ENCODE results near the gene ITCH.

The ITCH gene

DNA sequence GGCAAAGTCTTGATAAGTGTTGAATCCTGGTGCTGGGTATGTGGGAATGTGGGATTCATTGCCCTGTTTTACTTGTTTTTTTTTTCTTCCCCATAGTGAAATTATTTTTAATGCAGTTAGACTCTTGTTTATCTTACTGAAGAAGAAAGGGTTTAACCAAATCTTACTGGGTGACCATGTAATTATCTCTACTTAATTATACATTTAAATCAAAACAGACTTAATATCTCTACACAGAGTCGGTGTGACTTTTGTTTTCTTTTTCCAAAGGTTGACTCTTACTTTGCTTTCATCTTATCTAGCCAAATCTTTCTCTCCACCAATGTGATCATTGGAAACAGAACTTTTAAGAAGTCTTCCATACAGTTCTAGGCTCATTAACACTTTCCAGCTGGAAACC is 85.4 kb downstream of the ITCH start:
- no peak for DNase-seq (ENCODE audit: low read depth)
- H3K4me3 ChIP-seq (ENCODE audit: low read depth, low read length), result no peak overlapping the region
- TF ChIP-seq, protein P1, sequence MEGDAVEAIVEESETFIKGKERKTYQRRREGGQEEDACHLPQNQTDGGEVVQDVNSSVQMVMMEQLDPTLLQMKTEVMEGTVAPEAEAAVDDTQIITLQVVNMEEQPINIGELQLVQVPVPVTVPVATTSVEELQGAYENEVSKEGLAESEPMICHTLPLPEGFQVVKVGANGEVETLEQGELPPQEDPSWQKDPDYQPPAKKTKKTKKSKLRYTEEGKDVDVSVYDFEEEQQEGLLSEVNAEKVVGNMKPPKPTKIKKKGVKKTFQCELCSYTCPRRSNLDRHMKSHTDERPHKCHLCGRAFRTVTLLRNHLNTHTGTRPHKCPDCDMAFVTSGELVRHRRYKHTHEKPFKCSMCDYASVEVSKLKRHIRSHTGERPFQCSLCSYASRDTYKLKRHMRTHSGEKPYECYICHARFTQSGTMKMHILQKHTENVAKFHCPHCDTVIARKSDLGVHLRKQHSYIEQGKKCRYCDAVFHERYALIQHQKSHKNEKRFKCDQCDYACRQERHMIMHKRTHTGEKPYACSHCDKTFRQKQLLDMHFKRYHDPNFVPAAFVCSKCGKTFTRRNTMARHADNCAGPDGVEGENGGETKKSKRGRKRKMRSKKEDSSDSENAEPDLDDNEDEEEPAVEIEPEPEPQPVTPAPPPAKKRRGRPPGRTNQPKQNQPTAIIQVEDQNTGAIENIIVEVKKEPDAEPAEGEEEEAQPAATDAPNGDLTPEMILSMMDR (IDR thresholded peaks at IDR 0.05; ENCODE audit: low read depth, low read length, missing control alignments), result no peak
- in situ Hi-C loops (cut with HindIII; ENCODE audit: low sequenced_read_pairs), result no loop called here

DNA sequence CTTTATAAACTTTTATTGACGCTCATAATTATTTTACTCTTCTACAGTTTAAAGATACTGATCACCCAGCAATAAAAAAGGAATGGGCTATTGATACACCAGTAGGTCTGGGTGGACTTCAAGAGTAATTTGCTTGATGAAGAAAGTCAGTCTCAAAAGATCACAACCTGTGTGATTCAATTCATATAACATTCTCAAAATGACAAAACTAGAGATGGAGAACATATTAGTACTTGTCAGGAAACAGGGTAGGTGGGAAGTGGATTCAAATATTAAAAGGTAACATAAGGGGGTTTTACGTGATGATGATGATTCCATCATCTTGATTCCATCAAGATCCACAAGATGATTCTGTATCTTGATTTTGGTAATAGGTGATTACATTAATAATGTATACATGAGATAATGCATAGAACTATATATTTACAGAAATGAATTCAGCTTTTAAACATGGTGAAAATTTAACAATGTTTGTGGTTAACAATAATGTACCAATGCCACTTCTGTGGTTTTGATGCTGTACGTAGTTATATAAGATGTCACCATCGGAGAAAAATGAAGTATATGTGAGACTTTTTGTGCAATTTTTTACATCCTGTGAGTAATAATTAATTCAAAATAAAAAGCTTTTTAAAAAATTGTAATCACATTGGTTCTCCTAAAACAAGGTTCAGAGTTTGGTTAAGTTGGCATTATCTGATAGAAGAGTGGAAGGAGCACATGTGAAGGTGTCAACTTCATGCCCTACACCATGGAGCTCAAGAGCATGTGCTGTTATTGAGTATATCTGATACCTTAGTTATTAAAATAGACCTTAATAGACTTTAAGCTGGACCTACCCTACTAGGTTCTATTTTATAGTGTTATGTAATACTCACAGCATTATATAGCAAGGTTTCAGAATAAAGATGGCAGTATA is 86.9 kb downstream of the ITCH start:
- TF ChIP-seq, protein P1 (IDR thresholded peaks at IDR 0.05; ENCODE audit: low read depth, low read length, missing control alignments), result no peak
- in situ Hi-C loops (cut with HindIII; ENCODE audit: low sequenced_read_pairs), result no loop called here
- no peak overlapping the region for H3K4me3 ChIP-seq (ENCODE audit: low read depth, low read length)
- no peak for DNase-seq (ENCODE audit: low read depth)

DNA sequence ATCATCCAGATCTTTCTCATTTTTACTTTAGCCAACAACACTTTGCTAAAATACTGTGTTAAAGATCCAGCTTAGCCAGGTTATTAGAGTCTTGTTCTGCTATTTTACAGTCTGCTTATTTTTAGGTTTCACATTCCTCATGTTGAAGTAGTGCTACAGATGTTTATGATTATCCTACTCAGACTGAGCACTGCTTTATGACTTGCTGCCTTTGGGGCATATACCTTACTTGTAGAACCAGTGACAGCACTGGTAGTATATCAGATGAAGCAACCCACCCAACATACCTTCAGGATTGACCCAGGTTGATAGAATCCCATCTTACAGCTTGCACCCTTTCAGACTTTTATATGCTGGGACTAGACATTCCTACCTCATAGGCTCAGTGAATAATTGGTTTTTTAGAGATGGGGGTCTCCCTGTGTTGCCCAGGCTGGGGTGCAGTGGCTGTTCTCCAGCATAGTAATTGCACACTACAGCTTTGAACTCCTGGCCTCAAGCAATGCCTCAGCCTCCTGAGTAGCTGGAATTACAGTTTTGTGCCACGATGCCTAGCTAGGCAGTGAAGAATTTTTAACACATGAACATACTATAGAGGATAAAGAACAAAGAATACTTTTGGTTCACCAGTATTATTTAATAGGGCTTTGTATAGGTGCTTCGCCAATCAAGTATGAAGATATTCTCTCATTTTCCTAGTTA is 89.4 kb downstream of the ITCH start:
- TF ChIP-seq, protein P1 (IDR thresholded peaks at IDR 0.05; ENCODE audit: low read depth, low read length, missing control alignments), result no peak
- in situ Hi-C loops (cut with HindIII; ENCODE audit: low sequenced_read_pairs), result no loop called here
- no peak overlapping the region for H3K4me3 ChIP-seq (ENCODE audit: low read depth, low read length)
- DNase-seq (ENCODE audit: low read depth), result no peak

DNA sequence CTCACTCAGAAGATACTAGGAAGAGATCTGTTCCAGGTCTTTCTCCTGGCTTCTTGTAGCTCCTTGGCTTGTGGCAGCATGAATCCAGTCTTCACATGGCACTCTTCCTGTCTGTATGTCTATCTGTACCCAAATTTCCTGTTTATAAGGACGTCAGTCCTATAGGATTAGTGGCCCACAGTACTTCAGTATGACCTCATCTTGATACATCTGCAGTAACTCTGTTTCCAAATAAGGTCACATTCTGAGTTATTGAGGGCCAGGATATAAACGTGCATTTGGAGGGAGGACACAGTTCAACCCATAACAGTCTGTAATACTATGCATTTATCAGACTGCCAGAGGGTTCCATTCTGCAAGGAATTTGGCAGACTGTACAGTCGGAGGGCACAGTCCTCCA is 95.6 kb downstream of the ITCH start:
- in situ Hi-C loops (cut with HindIII; ENCODE audit: low sequenced_read_pairs), result no loop called here
- H3K4me3 ChIP-seq (ENCODE audit: low read depth, low read length), result no peak overlapping the region
- no peak for DNase-seq (ENCODE audit: low read depth)
- TF ChIP-seq, protein P1 (IDR thresholded peaks at IDR 0.05; ENCODE audit: low read depth, low read length, missing control alignments), result no peak

DNA sequence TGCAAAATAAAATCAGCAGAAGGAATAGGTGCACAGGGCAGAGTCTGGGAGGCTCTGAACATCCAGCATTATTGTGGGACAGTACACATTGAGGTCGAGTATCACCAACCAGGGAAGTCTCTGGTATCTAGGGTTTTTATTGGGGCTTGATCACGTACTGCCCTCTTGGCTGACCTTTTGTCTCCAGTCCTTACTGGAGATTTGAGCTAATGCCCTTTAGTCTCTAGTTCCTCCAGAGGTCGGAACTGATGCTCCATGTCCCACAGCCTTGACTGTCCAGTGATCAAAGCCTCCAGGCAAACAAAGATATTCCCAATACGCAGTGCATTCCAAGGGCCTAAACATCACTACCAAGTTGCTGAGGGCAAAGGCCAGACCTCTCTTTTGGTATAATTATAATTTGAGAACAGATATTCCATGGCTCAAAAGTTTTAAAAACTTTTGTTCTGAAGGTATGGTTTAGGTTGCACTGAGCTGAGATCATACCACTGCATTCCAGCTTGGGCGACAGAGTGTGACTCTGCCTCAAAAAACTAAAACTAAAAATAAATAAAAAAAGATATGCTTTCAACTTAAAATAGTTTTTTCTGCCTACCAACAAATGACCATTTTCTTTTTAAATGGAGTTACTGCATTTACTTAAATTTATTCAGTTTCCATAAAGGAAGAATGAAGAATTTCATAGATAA is 96.3 kb downstream of the ITCH start:
- in situ Hi-C loops (cut with HindIII; ENCODE audit: low sequenced_read_pairs), result no loop called here
- DNase-seq (ENCODE audit: low read depth), result no peak
- TF ChIP-seq, protein P1 (IDR thresholded peaks at IDR 0.05; ENCODE audit: low read depth, low read length, missing control alignments), result no peak
- H3K4me3 ChIP-seq (ENCODE audit: low read depth, low read length), result no peak overlapping the region

DNA sequence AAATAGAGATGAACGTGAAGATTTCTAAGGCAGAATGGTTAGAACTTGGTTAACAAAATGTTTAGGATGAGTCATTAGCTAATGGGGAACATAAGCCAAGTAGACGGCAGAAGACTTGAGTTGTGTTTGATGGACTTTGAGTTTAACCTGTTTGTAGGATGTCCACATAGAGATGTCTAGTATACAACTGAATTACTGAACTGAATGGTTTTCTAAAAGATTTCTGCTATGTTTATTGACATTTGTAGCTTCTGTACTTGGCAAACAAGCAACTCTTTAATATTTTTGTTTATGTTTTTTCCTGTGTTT is 98.7 kb downstream of the ITCH start:
- in situ Hi-C loops (cut with HindIII; ENCODE audit: low sequenced_read_pairs), result no loop called here
- no peak for DNase-seq (ENCODE audit: low read depth)
- TF ChIP-seq, protein P1 (IDR thresholded peaks at IDR 0.05; ENCODE audit: low read depth, low read length, missing control alignments), result no peak
- no peak overlapping the region for H3K4me3 ChIP-seq (ENCODE audit: low read depth, low read length)
